Measurements from ENCODE around the gene BRAF.
A peak's percentile ranks its signal among the peaks of the same experiment; 100 is the strongest.
"Not testable (repeated sequence)": the region's sequence is repeated elsewhere in the genome, so short reads cannot be mapped to it uniquely, and the experiment has no call there.

Gene BRAF

GRCh38 chr7:140678816-140679130, 246.0 kb downstream of the BRAF start:
- no peak for DNase-seq (ENCODE audit: low spot score)

DNA sequence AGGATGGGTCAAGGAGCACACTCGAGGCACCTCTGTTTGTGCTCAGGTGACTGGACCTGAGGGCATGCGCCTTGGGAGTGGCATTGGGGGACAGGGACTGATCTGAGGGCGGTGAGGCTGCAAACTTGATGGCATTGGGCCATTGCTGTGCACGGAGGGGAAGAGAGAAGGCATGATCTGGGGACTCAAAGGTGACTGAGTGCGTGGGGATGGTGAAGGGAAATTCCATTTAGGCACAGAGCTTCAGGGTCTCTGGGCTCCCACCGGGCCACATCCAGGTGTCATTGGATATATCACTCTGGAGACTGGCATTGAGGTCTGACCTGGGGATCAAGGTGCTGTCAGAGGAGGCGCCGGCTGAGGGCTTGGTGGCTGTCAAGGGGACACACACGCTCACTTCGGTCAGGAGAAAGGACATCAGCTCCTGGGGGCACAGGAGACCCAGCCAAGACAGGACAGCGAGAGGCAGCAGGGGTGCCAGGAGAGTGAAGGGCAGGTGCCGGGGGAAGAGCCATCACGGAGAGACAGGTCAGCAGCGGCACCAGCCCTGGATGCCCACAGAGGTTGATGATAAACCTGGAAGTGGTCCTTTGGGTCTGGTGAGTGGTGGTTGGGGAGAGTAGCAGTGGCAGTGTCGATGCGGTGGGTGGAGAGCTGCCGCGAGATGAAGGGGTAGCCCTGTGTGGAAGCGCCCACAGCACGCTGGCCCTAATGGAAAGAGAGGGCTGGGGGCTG, 246.5 kb downstream of the BRAF start:
- DNase-seq (ENCODE audit: low spot score), result no peak

DNA sequence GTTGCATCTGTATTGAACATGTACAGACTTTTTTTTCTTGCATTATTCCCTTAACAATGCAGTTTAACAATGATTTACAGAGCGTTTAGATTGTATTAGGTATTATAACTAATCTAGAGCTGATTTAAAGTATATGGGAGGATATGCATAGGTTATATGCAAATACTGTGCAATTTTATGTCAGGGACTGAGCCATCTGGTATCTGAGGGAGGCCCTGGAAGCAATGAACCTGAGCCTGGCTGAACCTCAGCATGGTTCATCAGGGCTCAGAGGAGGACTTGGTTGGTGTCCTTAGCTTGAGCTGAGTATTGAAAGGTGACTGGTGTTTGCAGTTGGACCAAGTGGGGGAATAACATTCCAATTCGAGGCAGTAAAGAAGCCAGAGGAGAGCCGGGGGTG, 247.2 kb downstream of the BRAF start:
- no peak for DNase-seq (ENCODE audit: low spot score)

- DNase-seq (ENCODE audit: low spot score), result not testable (repeated sequence)
These were observed 247.8 kb downstream of the BRAF start for GRCh38 chr7:140676956-140677355.

DNA sequence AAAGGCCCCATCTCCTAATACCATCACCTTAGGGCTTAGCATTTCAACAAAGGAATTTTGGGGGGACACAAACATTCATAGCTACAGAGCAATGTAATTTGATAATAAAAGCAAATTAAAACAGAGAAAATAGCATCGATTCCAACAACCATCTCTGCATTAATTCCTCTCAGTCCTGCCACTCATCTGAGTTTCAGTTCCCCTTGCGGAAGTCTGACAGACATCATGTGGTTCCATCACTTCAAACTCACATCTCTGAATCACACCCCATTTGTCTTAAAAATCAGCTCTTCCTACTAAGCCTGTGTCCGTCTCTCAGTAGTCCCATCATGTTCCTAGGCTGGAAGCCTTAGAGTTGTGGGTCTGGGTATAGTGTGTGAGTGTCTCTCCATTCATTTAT, 248.4 kb downstream of the BRAF start:
- DNase-seq (ENCODE audit: low spot score), result no peak

GRCh38 chr7:140675726-140676125, 249.0 kb downstream of the BRAF start:
- no peak for DNase-seq (ENCODE audit: low spot score)

GRCh38 chr7:140674899-140675701, 249.6 kb downstream of the BRAF start:
- DNase-seq (ENCODE audit: low spot score), result peak; percentile 27

- no peak for DNase-seq (ENCODE audit: low spot score)
These were observed 250.4 kb downstream of the BRAF start for GRCh38 chr7:140674356-140674800.

DNA sequence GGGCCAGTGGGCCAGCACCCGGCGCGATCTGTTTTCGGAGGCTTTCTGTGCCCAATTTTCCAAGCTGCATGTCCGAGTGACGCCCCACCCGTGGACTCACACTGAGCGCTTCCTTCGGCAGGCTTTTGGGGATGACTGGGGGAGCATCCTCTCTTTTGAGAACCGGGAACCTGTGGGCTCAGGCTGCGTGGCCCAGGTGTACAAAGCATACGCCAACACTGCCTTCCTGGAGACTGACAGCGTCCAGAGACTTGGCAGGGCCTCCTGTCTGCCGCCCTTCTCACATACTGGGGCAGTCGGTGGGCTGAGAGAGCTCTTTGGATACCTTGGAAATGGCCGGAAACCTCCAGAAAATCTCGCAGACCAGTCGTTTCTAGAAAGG, 251.0 kb downstream of the BRAF start:
- no peak for DNase-seq (ENCODE audit: low spot score)

DNA sequence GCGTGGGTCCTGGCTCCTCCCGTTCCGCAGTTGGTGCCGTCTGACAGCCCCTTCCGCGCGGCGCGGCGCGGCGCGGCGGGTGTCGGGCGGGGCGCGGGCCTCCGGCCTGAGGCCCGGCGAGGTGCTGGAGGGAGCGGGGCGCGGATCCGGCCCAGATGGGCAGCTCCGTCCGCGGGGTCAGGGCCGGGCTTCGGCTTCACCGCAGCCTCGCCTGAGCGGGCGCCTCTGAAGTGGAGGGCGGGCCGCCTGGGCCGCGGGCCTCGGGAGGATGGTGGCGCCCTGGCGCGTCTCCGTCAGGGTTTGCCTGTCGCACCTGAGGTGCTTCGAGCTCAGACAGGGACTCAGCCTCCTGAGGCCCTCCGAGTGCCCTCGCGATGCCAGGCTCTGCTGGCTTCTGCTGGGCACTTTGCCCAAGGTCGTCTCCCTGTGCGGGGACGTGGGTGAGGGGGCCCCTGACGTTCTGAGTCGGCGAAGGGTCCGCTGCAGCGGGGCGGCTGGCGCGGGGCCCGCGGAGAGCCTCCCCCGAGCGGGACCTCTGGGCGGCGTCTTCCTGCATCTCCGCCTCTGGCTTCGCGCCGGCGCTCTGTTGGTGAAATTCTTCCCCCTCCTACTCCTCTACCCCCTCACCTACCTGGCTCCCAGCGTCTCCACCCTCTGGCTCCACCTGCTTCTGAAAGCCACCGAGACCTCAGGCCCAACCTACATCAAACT, 251.5 kb downstream of the BRAF start:
- no peak for DNase-seq (ENCODE audit: low spot score)

DNA sequence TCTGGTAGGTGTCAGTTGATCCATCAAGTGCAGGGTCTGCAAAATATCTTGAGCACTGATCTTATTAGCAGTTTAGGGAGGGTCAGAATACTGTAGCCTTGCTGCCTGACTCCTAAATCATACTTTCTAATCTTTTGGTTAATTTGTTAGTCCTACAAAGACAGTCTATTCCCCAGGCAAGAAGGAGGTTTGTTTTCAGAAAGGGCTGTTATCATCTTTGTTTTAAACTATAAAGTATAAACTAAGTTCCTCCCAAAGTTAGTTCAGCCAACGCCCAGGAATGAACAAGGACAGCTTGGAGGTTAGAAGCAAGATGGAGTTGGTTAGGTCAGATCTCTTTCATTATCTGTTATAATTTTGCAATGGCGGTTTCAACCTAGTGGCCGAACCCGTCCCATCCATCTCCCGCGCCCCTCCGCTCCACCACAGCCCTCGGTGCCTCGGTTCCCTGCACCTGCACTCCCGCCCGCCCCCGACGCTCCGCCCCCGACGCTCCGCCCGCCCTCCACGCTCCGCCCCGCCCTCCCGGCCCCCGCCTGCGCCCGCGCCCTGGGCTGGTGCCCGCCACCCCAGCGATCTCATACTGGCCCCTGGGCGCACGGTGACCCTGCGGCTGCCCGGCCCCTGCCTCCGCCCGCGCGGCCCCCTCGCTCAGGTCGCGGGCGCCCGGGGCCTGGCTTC, 252.2 kb downstream of the BRAF start, which contains the start of gene ADCK2:
TSS of gene ADCK2 (plus strand) at position 564 of the 681 bp plus-strand sequence. CDS start 386 bp downstream, outside the sequence.
- DNase-seq (ENCODE audit: low spot score), result peak; percentile 40

DNA sequence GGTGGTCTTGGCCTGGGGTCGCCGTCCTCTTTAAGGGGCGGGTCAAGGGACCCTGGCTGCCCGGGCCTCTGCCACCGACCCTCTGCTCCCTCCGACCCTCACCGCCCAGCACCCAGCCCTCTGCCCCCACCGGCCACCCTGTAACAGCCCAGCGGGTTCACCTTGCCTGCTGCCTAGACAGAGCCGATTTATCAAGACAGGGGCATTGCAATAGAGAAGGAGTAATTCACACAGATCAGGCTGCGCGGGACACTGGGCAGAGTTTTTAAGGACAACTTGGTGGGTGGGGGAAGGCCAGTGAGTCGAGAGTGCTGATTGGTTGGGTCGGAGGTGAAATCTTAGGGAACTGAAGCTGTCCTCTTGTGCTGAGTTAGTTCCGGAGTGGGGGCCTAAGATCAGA, 252.8 kb downstream of the BRAF start:
- no peak for DNase-seq (ENCODE audit: low spot score)

DNA sequence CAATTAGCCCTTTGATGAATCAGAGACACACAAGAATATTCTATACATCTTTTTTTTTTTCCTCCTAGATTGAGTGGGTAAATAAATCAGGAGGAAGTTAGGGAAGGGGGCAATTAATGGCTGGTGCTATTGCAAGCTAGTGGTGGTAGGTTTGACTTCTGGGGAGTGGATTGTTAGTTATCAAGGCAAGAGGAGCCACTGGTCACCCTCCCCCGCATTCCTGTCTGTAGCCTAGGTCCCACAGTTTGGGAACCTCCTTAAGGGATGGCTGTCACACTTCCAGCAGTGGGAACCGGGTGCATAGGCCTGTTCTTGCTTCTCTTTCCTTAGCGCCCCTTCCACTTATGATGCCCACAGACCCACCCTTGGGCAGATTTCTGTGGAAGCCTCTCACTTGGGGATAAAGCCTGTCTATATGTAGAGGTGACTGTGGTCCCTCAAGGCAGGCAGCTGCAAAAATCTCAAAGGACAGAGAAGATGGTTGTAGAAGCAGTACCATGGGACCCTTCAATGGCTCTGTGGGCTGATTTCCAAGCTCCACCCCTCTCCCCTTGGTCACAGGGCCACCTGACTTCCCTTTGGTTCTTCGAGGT, 254.3 kb downstream of the BRAF start:
- DNase-seq (ENCODE audit: low spot score), result no peak

- DNase-seq (ENCODE audit: low spot score), result not testable (repeated sequence)
These were observed 254.9 kb downstream of the BRAF start for GRCh38 chr7:140669862-140670261.

- no peak for DNase-seq (ENCODE audit: low spot score)
These were observed 255.4 kb downstream of the BRAF start for GRCh38 chr7:140669352-140669751.
